B cell (primary cell): ENCODE results near the gene CDC37L1. TPM values are rescaled to one million over a fixed set of nuclear protein-coding genes. Genes with fewer than 3 reads are reported as not detected.

Experiments
- ATAC-seq: fragments of 200-7000 bp; cut with Tn5 transposase; one replicate; pipeline ENCODE4 v1.10.0; 2021; ENCODE audit warnings: low read depth, mild to moderate bottlenecking, moderate number of reproducible peaks, moderate library complexity
- CTCF ChIA-PET: fragments of 350-600 bp; sonication (Branson Sonifier 250); formaldehyde crosslinking; loops from one replicate; lab custom pipeline; 2021; ENCODE audit warnings: antibody characterized with exemption, inconsistent platforms; lab: Charles Lee
- POLR2A ChIA-PET: fragments of 350-600 bp; sonication (Branson Sonifier 250); formaldehyde crosslinking; loops from one replicate; lab custom pipeline; 2021; ENCODE audit warnings: antibody characterized with exemption; lab: Charles Lee
- DNase-seq: peaks from one replicate; pipeline ENCODE4 v3.0.0; 2013
- H2AFZ ChIP-seq: 2 replicates; pipeline ENCODE4 v1.6.1; 2012; ENCODE audit warnings: mild to moderate bottlenecking, low read depth, low read length; ENCODE audit not compliant: insufficient read depth, poor library complexity, severe bottlenecking
- H3K27ac ChIP-seq, 2 donors: 1 replicate in 1 of 2; 2 replicates in 1 of 2; pipeline ENCODE4 v1.5.1; 2012 to 2013; ENCODE audit warnings: low read length in 2 of 2, mild to moderate bottlenecking in 2 of 2, moderate library complexity in 1 of 2
- H3K27me3 ChIP-seq, 4 experiments: fragments of 200-600 bp in 1 of 4; sonication (generic) in 1 of 4; replicated peaks in 1 of 4; 1 replicate in 2 of 4; 2 replicates in 2 of 4; pipeline versions ENCODE4 v1.6.1 to v1.7.0; 2013 to 2016; ENCODE audit warnings: low read length in 3 of 4, mild to moderate bottlenecking in 2 of 4, mixed read lengths in 1 of 4, moderate library complexity in 1 of 4; ENCODE audit not compliant: insufficient read depth in 4 of 4, control insufficient read depth in 3 of 4; ENCODE audit errors: control extremely low read depth in 1 of 4
- H3K36me3 ChIP-seq, 2 experiments: replicated peaks in 1 of 2; 1 replicate in 1 of 2; 2 replicates in 1 of 2; pipeline versions ENCODE4 v1.6.1 to v1.7.1; 2013; ENCODE audit warnings: low read length in 1 of 2; ENCODE audit not compliant: insufficient read depth in 2 of 2, control insufficient read depth in 1 of 2; ENCODE audit errors: control extremely low read depth in 1 of 2, extremely low read depth in 1 of 2
- H3K4me1 ChIP-seq, 2 donors: fragments of 200-600 bp in 1 of 2; sonication (generic) in 1 of 2; 1 replicate in 1 of 2; 2 replicates in 1 of 2; pipeline versions ENCODE4 v1.5.1 to v1.6.1; 2013 to 2017; ENCODE audit warnings: low read length in 2 of 2; ENCODE audit not compliant: control insufficient read depth in 2 of 2, insufficient read depth in 2 of 2
- H3K4me2 ChIP-seq: replicated peaks from 2 replicates; pipeline ENCODE3; 2012; ENCODE audit warnings: mild to moderate bottlenecking, low read depth, low read length; ENCODE audit not compliant: poor library complexity, severe bottlenecking
- H3K4me3 ChIP-seq, 5 experiments: fragments of 200-600 bp in 1 of 5; sonication (generic) in 1 of 5; 1 replicate in 3 of 5; 2 replicates in 2 of 5; pipeline versions ENCODE4 v1.5.1 to v1.7.0; 2011 to 2016; ENCODE audit warnings: low read length in 4 of 5, mild to moderate bottlenecking in 4 of 5, low read depth in 2 of 5, control low read depth in 1 of 5, moderate library complexity in 1 of 5; ENCODE audit not compliant: insufficient read depth in 1 of 5; ENCODE audit errors: control extremely low read depth in 1 of 5, extremely low read depth in 1 of 5
- H3K79me2 ChIP-seq: fragments of 200-600 bp; sonication (generic); one replicate; pipeline ENCODE4 v1.6.0; 2016; ENCODE audit warnings: low read length; ENCODE audit not compliant: control insufficient read depth, insufficient read depth
- H3K9ac ChIP-seq: fragments of 200-600 bp; sonication (generic); 2 replicates; pipeline ENCODE4 v1.6.1; 2017; ENCODE audit warnings: mild to moderate bottlenecking, low read length, moderate library complexity
- H3K9me3 ChIP-seq, 3 donors: one replicate each; pipeline versions ENCODE4 v1.6.1 to v1.7.1; 2013; ENCODE audit warnings: low read length in 2 of 3; ENCODE audit not compliant: control insufficient read depth in 2 of 3, insufficient read depth in 1 of 3; ENCODE audit errors: control extremely low read depth in 1 of 3
- H4K20me1 ChIP-seq: 2 replicates; pipeline ENCODE4 v1.6.0; 2012; ENCODE audit warnings: mild to moderate bottlenecking, low read length; ENCODE audit not compliant: insufficient read depth, control insufficient read depth, poor library complexity, severe bottlenecking
- H3K27ac Mint-ChIP-seq: one replicate; pipeline ENCODE4 v1.8.0; 2021; ENCODE audit warnings: mixed read lengths
- H3K27me3 Mint-ChIP-seq: one replicate; pipeline ENCODE4 v1.8.0; 2021; ENCODE audit warnings: mixed read lengths
- H3K4me1 Mint-ChIP-seq: one replicate; pipeline ENCODE4 v1.8.0; 2021; ENCODE audit warnings: mixed read lengths
- H3K4me3 Mint-ChIP-seq: one replicate; pipeline ENCODE4 v1.8.0; 2021; ENCODE audit warnings: mixed read lengths
- H3K9me3 Mint-ChIP-seq: one replicate; pipeline ENCODE4 v1.8.0; 2022; ENCODE audit warnings: mixed read lengths; ENCODE audit not compliant: insufficient read depth
- CTCF ChIP-seq: fragments of 200-600 bp; IDR thresholded peaks from one replicate; pipeline ENCODE4 v1.8.0; 2022; ENCODE audit warnings: antibody characterized with exemption, mild to moderate bottlenecking
- EZH2 ChIP-seq: IDR thresholded peaks from 2 replicates; pipeline ENCODE4 v1.6.1; 2012; ENCODE audit warnings: borderline replicate concordance, low read depth, mild to moderate bottlenecking, moderate library complexity, low read length; ENCODE audit not compliant: insufficient read depth, poor library complexity, severe bottlenecking
- WGBS: methylation state at CpG from one replicate; pipeline ENCODE4 v1.1.5; 2013; ENCODE audit warnings: missing lambda C conversion rate; ENCODE audit not compliant: insufficient coverage; 5-methylcytosine and 5-hydroxymethylcytosine counted together
- intact Hi-C: fragments of 100-400 bp; cut with micrococcal nuclease; formaldehyde crosslinking; loops from one replicate; pipeline ENCODE4 v1.10.0; 2022
- polyA plus RNA-seq: library from polyadenylated mRNA; depleted of rRNA; stranded (reverse); fragments of >200 nt; gene quantifications from 2 replicates; pipeline ENCODE4 v1.2.3, GENCODE V29; 2012
- total RNA-seq, 2 donors: library from RNA; stranded (reverse); fragments of 120-200 nt in 1 of 2; gene quantifications; 1 replicate in 1 of 2; 2 replicates in 1 of 2; pipeline versions ENCODE4 v1.2.3 to v1.2.4, GENCODE V29; 2013 to 2022

The CDC37L1 gene
- total and polyA plus RNA-seq, 2 donors (not counting 1 experiment from before 2014, with no cell fraction given): 3.0 to 16.0 TPM

GRCh38 chr9:4690144-4690543 is 10.8 kb downstream of the CDC37L1 start:
- Mint-ChIP-seq H3K9me3 (no peaks in the 10 kb centered on the region), H3K27ac (no peak overlapping the region), H3K4me3 (no peak overlapping the region), H3K4me1 (peaks cover 15% of the 10 kb centered on the region), H3K27me3 (no peaks in the 10 kb centered on the region)
- H3K79me2 ChIP-seq: peaks cover 27% of the 10 kb centered on the region
- H3K4me3 ChIP-seq: no peak overlapping the region
- no peak overlapping the region for H3K4me2 ChIP-seq
- DNase-seq: no peak
- H3K36me3 ChIP-seq: peaks cover 8 to 35% of the 10 kb centered on the region in 2 experiments
- TF ChIP-seq CTCF (no peak), EZH2 (no peak)
- ATAC-seq: no peak
- H2AFZ ChIP-seq: no peak overlapping the region
- H3K4me1 ChIP-seq: no peaks in the 10 kb centered on the region
- no peaks in the 10 kb centered on the region for H3K9me3 ChIP-seq
- no peaks in the 10 kb centered on the region for H3K27me3 ChIP-seq
- no peak overlapping the region for H3K9ac ChIP-seq
- ChIA-PET POLR2A (no interaction called here), CTCF (no interaction called here)
- H4K20me1 ChIP-seq: peaks cover 8% of the 10 kb centered on the region
- H3K27ac ChIP-seq: no peak overlapping the region
- intact Hi-C loops: no loop called here
- 50% methylated on average over 1 of the region's 4 CpGs for WGBS

- H3K4me3 ChIP-seq: no peak overlapping the region
- no peak overlapping the region for H2AFZ ChIP-seq
- Mint-ChIP-seq H3K4me1 (peaks cover 11% of the 10 kb centered on the region), H3K4me3 (no peak overlapping the region), H3K9me3 (no peaks in the 10 kb centered on the region), H3K27ac (no peak overlapping the region), H3K27me3 (no peaks in the 10 kb centered on the region)
- WGBS: no CpG with 5 or more reads among the region's 3 CpGs
- ChIA-PET POLR2A (no interaction called here), CTCF (no interaction called here)
- ATAC-seq (no peak), DNase-seq (no peak)
- no peaks in the 10 kb centered on the region for H3K4me1 ChIP-seq
- intact Hi-C loops: no loop called here
- no peak overlapping the region for H3K4me2 ChIP-seq
- H3K9me3 ChIP-seq: no peaks in the 10 kb centered on the region
- TF ChIP-seq EZH2 (no peak), CTCF (no peak)
- H4K20me1 ChIP-seq: peaks cover 8% of the 10 kb centered on the region
- H3K27me3 ChIP-seq: no peaks in the 10 kb centered on the region
- peaks cover 6 to 27% of the 10 kb centered on the region in 2 experiments for H3K36me3 ChIP-seq
- peaks cover 24% of the 10 kb centered on the region for H3K79me2 ChIP-seq
- H3K9ac ChIP-seq: no peak overlapping the region
- no peak overlapping the region for H3K27ac ChIP-seq
Measured at GRCh38 chr9:4691795-4692194, 12.4 kb downstream of the CDC37L1 start.
